PC-9 (cell line): Measurements from ENCODE around the gene ISG20. TPM values are rescaled to one million over a fixed set of nuclear protein-coding genes. Genes with fewer than 3 reads are reported as not detected.

Source experiments
- BruUV-seq: library from RNA; stranded (reverse); fragments of 400-500 nt; replicated peaks from 2 replicates; lab custom pipeline; 2021; lab: Mats Ljungman, UMichigan
- CTCF ChIA-PET: fragments of 300-600 bp; sonication (Branson Sonifier 250); formaldehyde crosslinking; loops from one replicate; lab custom pipeline; 2022; ENCODE audit warnings: antibody characterized with exemption; lab: Charles Lee
- POLR2A ChIA-PET: fragments of 300-600 bp; sonication (Branson Sonifier 250); formaldehyde crosslinking; loops from one replicate; lab custom pipeline; 2022; ENCODE audit warnings: antibody characterized with exemption; ENCODE audit not compliant: unreplicated experiment; lab: Charles Lee
- DNase-seq, 2 experiments: peaks; one replicate each; pipeline versions ENCODE4 v3.0.0 to v3.0.0-alpha.2; 2015 to 2022; ENCODE audit warnings: mixed read lengths in 1 of 2
- H2AFZ ChIP-seq: fragments of 200-600 bp; sonication (generic); 2 replicates; pipeline ENCODE4 v1.8.1; 2017; ENCODE audit warnings: antibody characterized with exemption
- H3F3A ChIP-seq: fragments of 200-600 bp; sonication (generic); 2 replicates; pipeline ENCODE4 v1.8.1; 2017; ENCODE audit warnings: antibody characterized with exemption, mild to moderate bottlenecking, low read depth; ENCODE audit not compliant: insufficient read depth
- H3K27ac ChIP-seq: fragments of 200-600 bp; sonication (generic); 2 replicates; pipeline ENCODE4 v1.6.1; 2016; ENCODE audit warnings: mixed run types
- H3K27me3 ChIP-seq: fragments of 200-600 bp; sonication (generic); 2 replicates; pipeline ENCODE4 v1.6.1; 2016; ENCODE audit warnings: low read depth, mixed run types; ENCODE audit not compliant: insufficient read depth
- H3K36me3 ChIP-seq: fragments of 200-600 bp; sonication (generic); 2 replicates; pipeline ENCODE4 v1.6.1; 2016; ENCODE audit warnings: low read depth, mixed run types
- H3K4me1 ChIP-seq: fragments of 200-600 bp; sonication (generic); replicated peaks from 2 replicates; pipeline ENCODE4 v1.6.1; 2016; ENCODE audit warnings: mixed run types; ENCODE audit not compliant: insufficient read depth
- H3K4me2 ChIP-seq: fragments of 200-600 bp; sonication (generic); 2 replicates; pipeline ENCODE4 v1.6.1; 2017; ENCODE audit warnings: mixed run types
- H3K4me3 ChIP-seq: fragments of 200-600 bp; sonication (generic); 2 replicates; pipeline ENCODE4 v1.6.1; 2016; ENCODE audit warnings: mixed run types
- H3K79me2 ChIP-seq: fragments of 200-600 bp; sonication (generic); 2 replicates; pipeline ENCODE4 v1.6.1; 2017; ENCODE audit warnings: low read depth, mixed run types
- H3K9me2 ChIP-seq: fragments of 200-600 bp; sonication (generic); 2 replicates; pipeline ENCODE4 v1.8.1; 2017; ENCODE audit warnings: mild to moderate bottlenecking; ENCODE audit not compliant: insufficient read depth
- H3K9me3 ChIP-seq: fragments of 200-600 bp; sonication (generic); 2 replicates; pipeline ENCODE4 v1.8.1; 2016; ENCODE audit warnings: low read depth; ENCODE audit not compliant: insufficient read depth
- H4K20me1 ChIP-seq: fragments of 200-600 bp; sonication (generic); 2 replicates; pipeline ENCODE4 v1.8.1; 2017; ENCODE audit not compliant: insufficient read depth
- CTCF ChIP-seq: fragments of 200-600 bp; sonication (generic); conservative IDR thresholded peaks from 2 replicates; pipeline ENCODE4 v1.6.1; 2017; ENCODE audit warnings: mixed run types, antibody characterized with exemption, mild to moderate bottlenecking, moderate library complexity
- EZH2 ChIP-seq: fragments of 200-600 bp; sonication (generic); IDR thresholded peaks from 2 replicates; pipeline ENCODE4 v1.8.0; 2017; ENCODE audit warnings: antibody characterized with exemption, low read depth
- intact Hi-C: fragments of 100-400 bp; cut with micrococcal nuclease; formaldehyde crosslinking; loops from one replicate; pipeline ENCODE4 v1.10.0; 2022; ENCODE audit not compliant: unreplicated experiment
- total RNA-seq: library from RNA; stranded (reverse); gene quantifications from 2 replicates; pipeline ENCODE4 v1.2.3, GENCODE V29; 2021

ISG20 gene
- total RNA-seq, 1 experiment from 2014 or later = 2.5 TPM

- ChIA-PET CTCF (no interaction called here), POLR2A (no interaction called here)
- Histone ChIP-seq H4K20me1 (no peaks in the 10 kb centered on the region), H3K27ac (no peak overlapping the region), H3K4me3 (no peak overlapping the region), H3K79me2 (no peaks in the 10 kb centered on the region), H3K36me3 (no peaks in the 10 kb centered on the region), H3F3A (no peaks in the 10 kb centered on the region), H2AFZ (no peak overlapping the region), H3K27me3 (peaks cover 60% of the 10 kb centered on the region), H3K9me3 (no peaks in the 10 kb centered on the region), H3K4me2 (no peak overlapping the region), H3K9me2 (no peaks in the 10 kb centered on the region), H3K4me1 (no peaks in the 10 kb centered on the region)
- TF ChIP-seq EZH2 (no peak), CTCF (no peak)
- intact Hi-C loops = no loop called here
- BruUV-seq = no TSS peak
- DNase-seq = no peak
These were observed 41.6 kb downstream of the ISG20 start for GRCh38 chr15:88680241-88681001.

- Histone ChIP-seq H3K4me3 (no peak overlapping the region), H3K79me2 (no peaks in the 10 kb centered on the region), H3K27me3 (peaks cover 61% of the 10 kb centered on the region), H2AFZ (no peak overlapping the region), H3F3A (no peaks in the 10 kb centered on the region), H3K4me2 (no peak overlapping the region), H3K9me2 (no peaks in the 10 kb centered on the region), H4K20me1 (no peaks in the 10 kb centered on the region), H3K9me3 (no peaks in the 10 kb centered on the region), H3K27ac (no peak overlapping the region), H3K4me1 (no peaks in the 10 kb centered on the region), H3K36me3 (no peaks in the 10 kb centered on the region)
- intact Hi-C loops = no loop called here
- DNase-seq = no peak
- TF ChIP-seq EZH2 (no peak), CTCF (no peak)
- POLR2A ChIA-PET = no interaction called here
- CTCF ChIA-PET = no interaction called here
- no TSS peak for BruUV-seq
These were observed 42.9 kb downstream of the ISG20 start for GRCh38 chr15:88681610-88682221.

- Histone ChIP-seq H3F3A (no peaks in the 10 kb centered on the region), H3K27ac (no peak overlapping the region), H3K9me3 (no peaks in the 10 kb centered on the region), H4K20me1 (no peaks in the 10 kb centered on the region), H3K4me2 (no peak overlapping the region), H3K36me3 (no peaks in the 10 kb centered on the region), H3K9me2 (no peaks in the 10 kb centered on the region), H3K4me1 (no peaks in the 10 kb centered on the region), H2AFZ (no peak overlapping the region), H3K79me2 (no peaks in the 10 kb centered on the region), H3K4me3 (no peak overlapping the region), H3K27me3 (peaks cover 66% of the 10 kb centered on the region)
- no peak for TF ChIP-seq CTCF
- TF ChIP-seq EZH2 = no peak
- intact Hi-C loops = no loop called here
- ChIA-PET CTCF (no interaction called here), POLR2A (no interaction called here)
- DNase-seq = no peak
- no TSS peak for BruUV-seq
These were observed 45.5 kb downstream of the ISG20 start for GRCh38 chr15:88684345-88684744.
